Trophoblast cell (in vitro differentiated cells and primary cell): Measurements from ENCODE around the gene PLPP4.

Experiments
- DNase-seq, 2 donors: peaks; one replicate each; pipeline ENCODE4 v3.0.0-alpha.2; 2016
- H2AFZ ChIP-seq: 2 replicates; pipeline ENCODE4 v1.6.1; 2013; ENCODE audit warnings: low read length, moderate library complexity, mild to moderate bottlenecking; ENCODE audit not compliant: insufficient read depth, poor library complexity
- H2AK5ac ChIP-seq: 2 replicates; pipeline ENCODE4 v1.6.1; 2013; ENCODE audit warnings: mild to moderate bottlenecking, low read length
- H2BK120ac ChIP-seq: 2 replicates; pipeline ENCODE4 v1.6.1; 2013; ENCODE audit warnings: low read length, mild to moderate bottlenecking, moderate library complexity; ENCODE audit not compliant: insufficient read depth, poor library complexity
- H2BK12ac ChIP-seq: 2 replicates; pipeline ENCODE4 v1.6.1; 2013; ENCODE audit warnings: mild to moderate bottlenecking, low read length, moderate library complexity
- H2BK5ac ChIP-seq: 2 replicates; pipeline ENCODE4 v1.6.1; 2013; ENCODE audit warnings: low read length, low read depth, moderate library complexity, mild to moderate bottlenecking; ENCODE audit not compliant: poor library complexity
- H3K14ac ChIP-seq: 2 replicates; pipeline ENCODE4 v1.6.1; 2013; ENCODE audit warnings: mild to moderate bottlenecking, low read length
- H3K18ac ChIP-seq: 2 replicates; pipeline ENCODE4 v1.6.1; 2013; ENCODE audit warnings: mild to moderate bottlenecking, low read length
- H3K23ac ChIP-seq: 2 replicates; pipeline ENCODE4 v1.6.1; 2013; ENCODE audit warnings: low read length
- H3K27ac ChIP-seq: 2 replicates; pipeline ENCODE4 v1.5.1; 2013; ENCODE audit warnings: low read depth, mild to moderate bottlenecking, inconsistent platforms, low read length, moderate library complexity
- H3K27me3 ChIP-seq: 2 replicates; pipeline ENCODE4 v1.6.1; 2013; ENCODE audit warnings: inconsistent platforms, mild to moderate bottlenecking, low read length, moderate library complexity; ENCODE audit not compliant: insufficient read depth
- H3K36me3 ChIP-seq, 2 experiments: 1 replicate in 1 of 2; 2 replicates in 1 of 2; pipeline ENCODE4 v1.6.1; 2013; ENCODE audit warnings: low read length in 2 of 2, mild to moderate bottlenecking in 2 of 2, moderate library complexity in 1 of 2; ENCODE audit not compliant: insufficient read depth in 2 of 2, control insufficient read depth in 1 of 2
- H3K4ac ChIP-seq: 2 replicates; pipeline ENCODE4 v1.6.1; 2013; ENCODE audit warnings: low read depth, mild to moderate bottlenecking, low read length, moderate library complexity
- H3K4me1 ChIP-seq, 2 experiments: 1 replicate in 1 of 2; 2 replicates in 1 of 2; pipeline ENCODE4 v1.6.1; 2013; ENCODE audit warnings: low read length in 2 of 2, mild to moderate bottlenecking in 2 of 2, moderate library complexity in 1 of 2; ENCODE audit not compliant: insufficient read depth in 2 of 2, control insufficient read depth in 1 of 2
- H3K4me2 ChIP-seq: 2 replicates; pipeline ENCODE4 v1.6.1; 2013; ENCODE audit warnings: inconsistent platforms, mild to moderate bottlenecking, low read length, moderate library complexity
- H3K4me3 ChIP-seq: 2 replicates; pipeline ENCODE4 v1.5.1; 2013; ENCODE audit warnings: mild to moderate bottlenecking, low read depth, low read length, inconsistent platforms
- H3K79me1 ChIP-seq: one replicate; pipeline ENCODE4 v1.6.1; 2013; ENCODE audit warnings: low read length
- H3K79me2 ChIP-seq: 2 replicates; pipeline ENCODE4 v1.6.1; 2013; ENCODE audit warnings: low read length, mild to moderate bottlenecking; ENCODE audit not compliant: control insufficient read depth, insufficient read depth, poor library complexity
- H3K9ac ChIP-seq: 2 replicates; pipeline ENCODE4 v1.6.1; 2013; ENCODE audit warnings: mild to moderate bottlenecking, low read length
- H3K9me3 ChIP-seq: 2 replicates; pipeline ENCODE4 v1.6.1; 2013; ENCODE audit warnings: low read depth, mild to moderate bottlenecking, control low read depth, inconsistent platforms, low read length; ENCODE audit not compliant: insufficient read depth
- H4K12ac ChIP-seq: 2 replicates; pipeline ENCODE4 v1.6.1; 2013; ENCODE audit warnings: low read depth, mild to moderate bottlenecking, low read length, moderate library complexity
- H4K8ac ChIP-seq: 2 replicates; pipeline ENCODE4 v1.6.1; 2013; ENCODE audit warnings: low read depth, mild to moderate bottlenecking, low read length, moderate library complexity
- H4K91ac ChIP-seq: one replicate; pipeline ENCODE4 v1.6.1; 2013; ENCODE audit warnings: low read depth, mild to moderate bottlenecking, low read length, moderate library complexity
- WGBS: extraction: QIAGEN DNeasy Blood & Tissue Kit; methylation state at CpG from one replicate; pipeline ENCODE4 v1.1.7; 2013; ENCODE audit warnings: missing lambda C conversion rate; ENCODE audit not compliant: insufficient read length, insufficient coverage; ENCODE audit errors: extremely low coverage; 5-methylcytosine and 5-hydroxymethylcytosine counted together

PLPP4 gene

GRCh38 chr10:120597902-120598301 is 140.9 kb downstream of the PLPP4 start:
- WGBS, result no CpG with 5 or more reads among the region's 3 CpGs
- H3K9me3 ChIP-seq, result no peaks in the 10 kb centered on the region

GRCh38 chr10:120598386-120598785 is 141.4 kb downstream of the PLPP4 start:
- WGBS, result no CpG with 5 or more reads among the region's 5 CpGs
- DNase-seq, result no peak

More at GRCh38 chr10:120597902-120598301, 140.9 kb downstream of the PLPP4 start:
- Histone ChIP-seq H3K18ac (no peak overlapping the region), H2BK5ac (no peak overlapping the region), H4K91ac (no peak overlapping the region), H3K4ac (no peak overlapping the region), H3K9ac (no peak overlapping the region), H3K4me3 (no peak overlapping the region), H3K4me2 (no peak overlapping the region), H3K4me1 (no peaks in the 10 kb centered on the region), H4K12ac (no peak overlapping the region), H3K27ac (no peak overlapping the region), H3K79me2 (no peaks in the 10 kb centered on the region), H2BK120ac (no peak overlapping the region), H2AK5ac (no peak overlapping the region), H3K36me3 (no peaks in the 10 kb centered on the region), H4K8ac (no peak overlapping the region), H2BK12ac (no peak overlapping the region), H2AFZ (no peak overlapping the region), H3K27me3 (no peaks in the 10 kb centered on the region), H3K79me1 (no peaks in the 10 kb centered on the region), H3K23ac (no peak overlapping the region), H3K14ac (no peak overlapping the region)
- DNase-seq, result no peak

GRCh38 chr10:120599200-120599724 is 142.2 kb downstream of the PLPP4 start:
- no peak overlapping the region for H3K9ac ChIP-seq
- H3K27ac ChIP-seq, result no peak overlapping the region
- no peak overlapping the region for H2BK5ac ChIP-seq
- H3K4me1 ChIP-seq, result no peaks in the 10 kb centered on the region
- no peak overlapping the region for H3K4me2 ChIP-seq
- no peaks in the 10 kb centered on the region for H3K79me2 ChIP-seq
- H4K91ac ChIP-seq, result no peak overlapping the region
- no peak overlapping the region for H3K4me3 ChIP-seq
- H3K18ac ChIP-seq, result no peak overlapping the region
- H2AK5ac ChIP-seq, result no peak overlapping the region
- no peak overlapping the region for H3K23ac ChIP-seq
- no peak overlapping the region for H2BK12ac ChIP-seq
- H2AFZ ChIP-seq, result no peak overlapping the region
- no peaks in the 10 kb centered on the region for H3K27me3 ChIP-seq
- H4K8ac ChIP-seq, result no peak overlapping the region
- H3K79me1 ChIP-seq, result no peaks in the 10 kb centered on the region
- WGBS, result no CpG with 5 or more reads among the region's 9 CpGs
- H2BK120ac ChIP-seq, result no peak overlapping the region
- H3K4ac ChIP-seq, result no peak overlapping the region
- H3K14ac ChIP-seq, result no peak overlapping the region
- DNase-seq, result no peak
- H4K12ac ChIP-seq, result no peak overlapping the region
- H3K9me3 ChIP-seq, result no peaks in the 10 kb centered on the region
- H3K36me3 ChIP-seq, result no peaks in the 10 kb centered on the region

More at GRCh38 chr10:120598386-120598785, 141.4 kb downstream of the PLPP4 start:
- no peak overlapping the region for H3K4me2 ChIP-seq
- no peak overlapping the region for H4K91ac ChIP-seq
- no peaks in the 10 kb centered on the region for H3K36me3 ChIP-seq
- no peaks in the 10 kb centered on the region for H3K9me3 ChIP-seq
- H2AK5ac ChIP-seq, result no peak overlapping the region
- H3K27me3 ChIP-seq, result no peaks in the 10 kb centered on the region
- no peak overlapping the region for H3K9ac ChIP-seq
- H2BK120ac ChIP-seq, result no peak overlapping the region
- no peak overlapping the region for H3K18ac ChIP-seq
- H3K79me2 ChIP-seq, result no peaks in the 10 kb centered on the region
- no peak overlapping the region for H4K8ac ChIP-seq
- no peak overlapping the region for H2BK5ac ChIP-seq
- H2AFZ ChIP-seq, result no peak overlapping the region
- H3K27ac ChIP-seq, result no peak overlapping the region
- no peaks in the 10 kb centered on the region for H3K4me1 ChIP-seq
- no peak overlapping the region for H4K12ac ChIP-seq
- H3K4ac ChIP-seq, result no peak overlapping the region
- no peak overlapping the region for H3K14ac ChIP-seq
- no peak overlapping the region for H2BK12ac ChIP-seq
- no peak overlapping the region for H3K23ac ChIP-seq
- H3K79me1 ChIP-seq, result no peaks in the 10 kb centered on the region
- no peak overlapping the region for H3K4me3 ChIP-seq

- no peak overlapping the region for H3K4ac ChIP-seq
These were observed 144.0 kb downstream of the PLPP4 start for GRCh38 chr10:120600871-120601649.

More at GRCh38 chr10:120600871-120601649, 144.0 kb downstream of the PLPP4 start:
- H2BK5ac ChIP-seq, result no peak overlapping the region
- no peaks in the 10 kb centered on the region for H3K79me1 ChIP-seq
- H3K79me2 ChIP-seq, result no peaks in the 10 kb centered on the region
- H2AFZ ChIP-seq, result no peak overlapping the region
- H4K12ac ChIP-seq, result no peak overlapping the region
- H2BK12ac ChIP-seq, result no peak overlapping the region
- H4K91ac ChIP-seq, result no peak overlapping the region
- no peak for DNase-seq
- no peak overlapping the region for H3K18ac ChIP-seq
- H3K4me2 ChIP-seq, result no peak overlapping the region
- H3K27me3 ChIP-seq, result no peaks in the 10 kb centered on the region
- H3K4me3 ChIP-seq, result no peak overlapping the region
- no peak overlapping the region for H3K23ac ChIP-seq
- no peak overlapping the region for H2AK5ac ChIP-seq
- no peak overlapping the region for H3K14ac ChIP-seq
- H3K4me1 ChIP-seq, result no peaks in the 10 kb centered on the region
- H4K8ac ChIP-seq, result no peak overlapping the region
- H3K9ac ChIP-seq, result no peak overlapping the region
- WGBS, result no CpG with 5 or more reads among the region's 12 CpGs
- no peaks in the 10 kb centered on the region for H3K36me3 ChIP-seq
- no peaks in the 10 kb centered on the region for H3K9me3 ChIP-seq
- H3K27ac ChIP-seq, result no peak overlapping the region
- H2BK120ac ChIP-seq, result no peak overlapping the region
